ENCODE results near the gene LZTS3.
"Not testable (repeated sequence)": the region's sequence is repeated elsewhere in the genome, so short reads cannot be mapped to it uniquely, and the experiment has no call there.

LZTS3 gene

GRCh38 chr20:3141757-3142156, 31.6 kb downstream of the LZTS3 start:
- DNase-seq (ENCODE audit: low spot score), result no peak
- FAIRE-seq, result no peak

- no peak for FAIRE-seq
- no peak for DNase-seq (ENCODE audit: low spot score)
These were observed 35.9 kb downstream of the LZTS3 start for GRCh38 chr20:3137492-3137891.

GRCh38 chr20:3135507-3136070, 37.8 kb downstream of the LZTS3 start:
- FAIRE-seq, result peak; percentile 10
- no peak for DNase-seq (ENCODE audit: low spot score)

GRCh38 chr20:3134151-3134550, 39.2 kb downstream of the LZTS3 start:
- no peak for DNase-seq (ENCODE audit: low spot score)
- FAIRE-seq, result no peak

- FAIRE-seq (no peak), DNase-seq (ENCODE audit: low spot score) (no peak)
These were observed 40.2 kb downstream of the LZTS3 start for GRCh38 chr20:3133155-3133554.

GRCh38 chr20:3130051-3130600, 43.2 kb downstream of the LZTS3 start:
- FAIRE-seq, result no peak
- no peak for DNase-seq (ENCODE audit: low spot score)

- FAIRE-seq, result no peak
- DNase-seq (ENCODE audit: low spot score), result no peak
These were observed 44.3 kb downstream of the LZTS3 start for GRCh38 chr20:3129094-3129493.

GRCh38 chr20:3128275-3128984, 44.9 kb downstream of the LZTS3 start:
- DNase-seq (ENCODE audit: low spot score) (no peak), FAIRE-seq (no peak)

- no peak for FAIRE-seq
- DNase-seq (ENCODE audit: low spot score), result no peak
These were observed 46.9 kb downstream of the LZTS3 start for GRCh38 chr20:3126527-3126859.

- peak; percentile 78 for FAIRE-seq
- DNase-seq (ENCODE audit: low spot score), result not testable (repeated sequence)
These were observed 47.4 kb downstream of the LZTS3 start for GRCh38 chr20:3125776-3126526.

GRCh38 chr20:3124773-3125560, 48.4 kb downstream of the LZTS3 start:
- not testable (repeated sequence) for DNase-seq (ENCODE audit: low spot score); FAIRE-seq

GRCh38 chr20:3124163-3124562, 49.2 kb downstream of the LZTS3 start:
- FAIRE-seq, result not testable (repeated sequence)

GRCh38 chr20:3123542-3123941, 49.8 kb downstream of the LZTS3 start:
- no peak for DNase-seq (ENCODE audit: low spot score)
- no peak for FAIRE-seq

More at GRCh38 chr20:3124163-3124562, 49.2 kb downstream of the LZTS3 start:
- DNase-seq (ENCODE audit: low spot score), result not testable (repeated sequence)

- FAIRE-seq, result no peak
These were observed 51.3 kb downstream of the LZTS3 start for GRCh38 chr20:3121955-3122610.

GRCh38 chr20:3121271-3121911, 52.0 kb downstream of the LZTS3 start:
- FAIRE-seq (no peak), DNase-seq (ENCODE audit: low spot score) (no peak)

More at GRCh38 chr20:3121955-3122610, 51.3 kb downstream of the LZTS3 start:
- DNase-seq (ENCODE audit: low spot score), result no peak

GRCh38 chr20:3119044-3119443, 54.3 kb downstream of the LZTS3 start:
- FAIRE-seq (no peak), DNase-seq (ENCODE audit: low spot score) (no peak)

- not testable (repeated sequence) for FAIRE-seq
- DNase-seq (ENCODE audit: low spot score), result peak; percentile 28
These were observed 55.4 kb downstream of the LZTS3 start for GRCh38 chr20:3117839-3118379.

GRCh38 chr20:3116341-3116740, 57.0 kb downstream of the LZTS3 start:
- no peak for DNase-seq (ENCODE audit: low spot score)
- FAIRE-seq, result no peak

- DNase-seq (ENCODE audit: low spot score), result peak; percentile 31
- FAIRE-seq, result peak; percentile 42
These were observed 57.9 kb downstream of the LZTS3 start for GRCh38 chr20:3115190-3116107.
